ENCODE data around the gene LYZL2.
"Not testable (repeated sequence)": the region's sequence is repeated elsewhere in the genome, so short reads cannot be mapped to it uniquely, and the experiment has no call there.

LYZL2 gene

GRCh38 chr10:30637881-30638467 is 8.4 kb upstream of the LYZL2 start:
- no peak for DNase-seq

GRCh38 chr10:30631188-30631587 is 1.6 kb upstream of the LYZL2 start:
- no peak for DNase-seq

- DNase-seq, result no peak
Measured at GRCh38 chr10:30630571-30630970, 1.0 kb upstream of the LYZL2 start.

- not testable (repeated sequence) for DNase-seq
Measured at GRCh38 chr10:30628576-30628975, 977 bp downstream of the LYZL2 start.

- DNase-seq, result not testable (repeated sequence)
Measured at GRCh38 chr10:30626837-30627236, 2.7 kb downstream of the LYZL2 start.

GRCh38 chr10:30626196-30626595 is 3.4 kb downstream of the LYZL2 start:
- DNase-seq, result not testable (repeated sequence)

- no peak for DNase-seq
Measured at GRCh38 chr10:30625080-30625479, 4.5 kb downstream of the LYZL2 start.

- no peak for DNase-seq
Measured at GRCh38 chr10:30619966-30620365, 9.6 kb downstream of the LYZL2 start.

- DNase-seq, result no peak
Measured at GRCh38 chr10:30617070-30617469, 12.5 kb downstream of the LYZL2 start.

- not testable (repeated sequence) for DNase-seq
Measured at GRCh38 chr10:30611041-30611440, 18.5 kb downstream of the LYZL2 start.

- DNase-seq, result no peak
Measured at GRCh38 chr10:30607814-30608213, 21.7 kb downstream of the LYZL2 start.

GRCh38 chr10:30606313-30606712 is 23.2 kb downstream of the LYZL2 start:
- DNase-seq, result no peak

GRCh38 chr10:30605341-30606121 is 24.0 kb downstream of the LYZL2 start:
- not testable (repeated sequence) for DNase-seq

GRCh38 chr10:30603589-30603988 is 26.0 kb downstream of the LYZL2 start:
- no peak for DNase-seq

GRCh38 chr10:30602747-30603146 is 26.8 kb downstream of the LYZL2 start:
- no peak for DNase-seq

GRCh38 chr10:30600005-30600404 is 29.5 kb downstream of the LYZL2 start:
- DNase-seq, result no peak

GRCh38 chr10:30598105-30598776 is 31.3 kb downstream of the LYZL2 start:
- no peak for DNase-seq

- not testable (repeated sequence) for DNase-seq
Measured at GRCh38 chr10:30597433-30597824, 32.1 kb downstream of the LYZL2 start.

- not testable (repeated sequence) for DNase-seq
Measured at GRCh38 chr10:30596493-30597432, 32.8 kb downstream of the LYZL2 start.

- no peak for DNase-seq
Measured at GRCh38 chr10:30596013-30596412, 33.5 kb downstream of the LYZL2 start.

GRCh38 chr10:30594077-30594476 is 35.5 kb downstream of the LYZL2 start:
- no peak for DNase-seq

GRCh38 chr10:30592770-30593169 is 36.8 kb downstream of the LYZL2 start:
- DNase-seq, result not testable (repeated sequence)

- DNase-seq, result no peak
Measured at GRCh38 chr10:30591249-30591670, 38.3 kb downstream of the LYZL2 start.
